Activated CD4-positive, alpha-beta T cell treated with anti-CD3 and anti-CD28 coated beads for 24 hours (primary cell): ENCODE data around the gene EFHD2.
"Not testable (repeated sequence)": the region's sequence is repeated elsewhere in the genome, so short reads cannot be mapped to it uniquely, and the experiment has no call there.

Experiments
- DNase-seq, 2 donors: peaks; one replicate each; pipeline ENCODE4 v3.0.0-alpha.2; 2020; ENCODE audit warnings: low read depth in 2 of 2

Gene EFHD2

GRCh38 chr1:15452866-15453571 lies 43.3 kb downstream of the EFHD2 start:
- no peak for DNase-seq

DNA sequence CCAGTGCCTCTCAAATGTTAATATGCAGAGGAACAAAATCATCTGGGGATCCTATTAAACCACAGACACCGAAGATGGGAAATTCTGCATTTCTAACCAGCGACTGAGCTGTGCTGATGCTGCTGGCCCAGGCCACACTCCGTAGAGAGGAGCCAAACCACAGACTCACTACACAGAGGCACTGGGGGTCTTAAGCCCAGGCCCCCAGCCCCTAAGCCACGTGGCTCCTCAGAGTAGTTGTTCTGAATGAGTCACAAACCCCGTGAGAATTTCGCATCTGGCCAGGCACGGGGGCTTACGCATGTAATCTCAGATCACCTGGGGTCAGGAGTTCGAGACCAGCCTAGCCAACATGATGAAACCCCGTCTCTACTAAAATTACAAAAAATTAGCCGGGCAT lies 44.0 kb downstream of the EFHD2 start:
- DNase-seq: no peak

GRCh38 chr1:15454256-15454655 lies 44.6 kb downstream of the EFHD2 start:
- DNase-seq: no peak

- DNase-seq: no peak
Measured at GRCh38 chr1:15455522-15455921, 45.8 kb downstream of the EFHD2 start.

DNA sequence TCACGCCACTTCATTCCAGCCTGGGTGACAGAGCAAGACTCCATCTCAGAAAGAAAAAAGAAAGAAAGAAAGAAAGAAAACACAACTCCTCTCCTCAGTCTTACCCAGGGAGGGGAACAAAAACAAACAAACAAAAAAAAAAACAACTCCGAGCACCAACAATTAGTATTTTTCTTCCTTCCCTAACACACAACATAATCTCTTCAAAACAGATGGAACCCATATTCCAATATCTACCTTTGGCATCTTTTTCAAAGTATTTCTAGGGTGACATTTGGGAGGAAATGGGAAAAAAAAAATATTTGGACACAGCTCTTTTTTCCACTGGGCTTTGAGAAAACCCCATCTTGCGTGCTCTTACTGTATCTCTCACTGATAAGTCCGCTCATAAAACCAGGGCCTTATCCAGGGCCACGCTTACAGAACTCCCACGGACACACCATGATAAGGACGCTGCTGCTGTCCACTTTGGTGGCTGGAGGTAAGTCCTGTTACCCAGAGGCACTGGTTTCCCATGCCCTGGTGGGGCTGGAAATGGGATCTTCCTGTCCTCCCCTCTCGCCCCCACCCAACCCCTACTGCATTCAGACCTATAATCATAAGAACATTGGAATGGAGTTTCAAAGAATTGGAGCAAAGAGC lies 46.7 kb downstream of the EFHD2 start, which contains the start of gene CELA2A:
TSS of gene CELA2A (plus strand) at position 420 of the 642 bp plus-strand sequence. CDS start at position 442, 22 bp downstream.
- no peak for DNase-seq

DNA sequence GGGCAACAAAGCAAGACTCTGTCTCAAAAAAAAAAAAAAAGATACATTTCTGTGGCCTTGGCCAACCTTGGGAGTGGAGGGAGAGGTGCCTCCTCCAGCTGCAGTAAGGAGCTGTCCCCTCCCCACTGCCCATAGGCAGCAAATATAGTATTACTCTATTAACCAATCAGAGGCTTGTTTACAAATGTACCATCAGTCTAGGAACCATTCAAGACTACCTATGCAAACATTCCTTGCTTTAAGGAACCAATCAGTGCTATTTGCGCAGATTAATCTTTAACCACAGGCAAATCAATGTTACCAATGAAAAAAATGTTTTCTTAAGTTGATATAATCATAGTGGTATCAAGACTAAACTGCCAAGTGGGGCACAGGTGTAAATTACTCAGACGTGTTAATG lies 47.9 kb downstream of the EFHD2 start:
- DNase-seq: no peak

DNA sequence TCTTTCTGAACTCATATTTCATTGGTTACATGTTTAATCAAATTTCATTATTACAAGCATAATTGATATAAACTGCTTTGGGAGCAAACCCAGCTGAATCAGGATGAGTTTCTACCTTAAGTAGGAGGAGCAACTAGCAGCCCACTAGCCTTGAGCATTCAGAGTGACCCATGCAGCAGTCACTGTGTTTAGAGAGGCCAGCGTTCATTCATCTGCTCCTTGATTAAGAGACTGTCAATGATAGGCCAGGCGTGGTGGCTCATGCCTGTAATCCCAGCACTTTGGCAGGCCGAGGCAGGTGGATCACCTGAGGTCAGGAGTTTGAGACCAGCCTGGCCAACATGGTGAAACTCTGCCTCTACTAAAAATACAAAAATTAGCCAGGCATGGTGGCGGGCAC lies 48.7 kb downstream of the EFHD2 start:
- not testable (repeated sequence) for DNase-seq

DNA sequence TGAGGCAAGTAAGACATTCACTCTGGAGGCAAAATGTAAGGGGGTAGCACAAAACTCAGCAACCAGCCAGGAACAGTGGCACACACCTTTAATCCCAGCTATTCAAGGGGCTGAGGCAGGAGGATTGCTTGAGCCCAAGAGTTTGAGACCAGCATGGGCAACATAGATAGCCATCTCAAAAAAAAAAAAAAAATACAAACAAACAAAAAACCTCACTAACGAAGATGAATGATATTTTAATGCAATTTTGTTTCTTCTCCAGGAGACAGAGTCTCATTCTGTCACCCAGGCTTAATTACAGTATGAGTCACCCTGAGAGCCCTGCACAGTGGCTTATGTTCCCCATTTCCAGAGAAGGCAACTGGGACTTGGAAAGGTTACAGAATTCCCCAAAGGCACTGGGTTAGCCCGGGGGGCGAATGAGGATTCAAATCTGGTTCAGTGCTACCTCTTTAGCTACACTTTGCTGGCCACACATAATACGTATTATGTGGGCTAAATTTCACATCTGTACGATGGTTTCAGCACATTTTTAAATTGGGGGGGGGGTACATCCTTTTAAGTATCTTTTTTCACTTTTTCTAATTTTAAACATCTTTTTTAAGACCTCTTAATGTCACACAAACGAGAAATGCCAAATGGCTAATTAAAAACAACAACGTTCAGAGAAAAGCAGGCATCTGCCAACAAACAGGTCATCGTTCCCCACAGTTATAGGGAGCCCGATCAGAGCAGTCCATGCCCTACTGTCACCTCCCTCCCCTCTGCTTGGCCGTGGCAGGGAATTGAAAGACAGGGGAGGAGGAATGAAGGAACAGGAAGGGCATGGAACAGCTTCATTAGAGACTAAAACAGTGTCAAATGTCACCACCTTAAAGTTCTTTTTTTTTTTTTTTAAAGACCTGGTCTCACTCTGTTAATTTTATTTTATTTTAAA lies 50.4 kb downstream of the EFHD2 start:
- DNase-seq: no peak

DNA sequence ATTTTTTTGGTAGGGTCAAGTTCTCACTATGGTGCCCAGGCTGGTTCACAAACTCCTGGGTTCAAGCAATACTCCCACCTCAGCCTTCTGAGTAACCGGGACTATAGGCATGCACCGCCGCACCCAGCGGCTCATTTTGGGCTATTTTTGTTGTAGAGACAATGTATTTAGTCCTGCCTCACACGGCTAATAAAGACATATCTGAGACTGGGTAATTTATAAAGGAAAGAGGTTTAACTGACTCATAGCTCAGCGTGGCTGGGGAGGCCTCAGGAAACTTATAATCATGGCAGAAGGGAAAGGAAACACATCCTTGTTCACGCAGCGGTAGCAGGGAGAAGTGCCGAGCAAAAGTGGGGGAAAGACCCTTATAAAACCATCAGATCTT lies 51.0 kb downstream of the EFHD2 start:
- no peak for DNase-seq

DNA sequence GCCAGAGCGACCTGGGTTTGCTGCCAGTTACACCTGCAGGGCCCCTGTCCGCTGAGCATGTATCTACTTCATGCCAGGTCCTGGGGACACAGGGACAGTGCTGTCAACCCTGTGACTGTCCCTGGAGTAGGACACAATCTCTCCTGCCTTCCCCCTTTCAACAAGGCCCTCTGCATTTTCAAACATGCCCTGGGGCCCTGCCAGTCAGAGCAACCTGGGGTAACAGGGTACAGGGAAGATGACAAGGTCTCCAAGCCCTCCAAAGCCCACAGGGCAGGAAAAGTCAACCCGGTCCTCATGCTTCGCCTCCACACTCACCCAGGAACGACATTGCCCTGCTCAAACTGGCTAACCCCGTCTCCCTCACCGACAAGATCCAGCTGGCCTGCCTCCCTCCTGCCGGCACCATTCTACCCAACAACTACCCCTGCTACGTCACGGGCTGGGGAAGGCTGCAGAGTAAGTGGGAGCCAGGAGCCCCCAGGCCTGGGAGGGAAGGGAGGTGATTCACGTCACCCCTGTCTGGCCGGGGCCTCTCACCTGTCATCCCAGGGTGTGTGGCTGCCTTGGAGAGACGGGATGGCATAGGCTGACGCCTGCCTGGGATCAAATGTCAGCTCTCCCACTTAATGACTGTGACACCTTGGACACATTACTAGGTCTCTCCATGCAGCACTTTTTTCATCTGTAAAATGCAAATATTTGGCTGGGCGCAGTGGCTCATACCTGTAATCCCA lies 53.5 kb downstream of the EFHD2 start:
- DNase-seq: not testable (repeated sequence)

- not testable (repeated sequence) for DNase-seq
Measured at GRCh38 chr1:15463926-15464322, 54.2 kb downstream of the EFHD2 start.

- no peak for DNase-seq
Measured at GRCh38 chr1:15465674-15466073, 56.0 kb downstream of the EFHD2 start.

- DNase-seq: not testable (repeated sequence)
Measured at GRCh38 chr1:15466955-15467625, 57.4 kb downstream of the EFHD2 start.

- DNase-seq: no peak
Measured at GRCh38 chr1:15468145-15468544, 58.5 kb downstream of the EFHD2 start.

- DNase-seq: no peak
Measured at GRCh38 chr1:15469361-15469760, 59.7 kb downstream of the EFHD2 start.

GRCh38 chr1:15469821-15470448 lies 60.2 kb downstream of the EFHD2 start:
- not testable (repeated sequence) for DNase-seq

DNA sequence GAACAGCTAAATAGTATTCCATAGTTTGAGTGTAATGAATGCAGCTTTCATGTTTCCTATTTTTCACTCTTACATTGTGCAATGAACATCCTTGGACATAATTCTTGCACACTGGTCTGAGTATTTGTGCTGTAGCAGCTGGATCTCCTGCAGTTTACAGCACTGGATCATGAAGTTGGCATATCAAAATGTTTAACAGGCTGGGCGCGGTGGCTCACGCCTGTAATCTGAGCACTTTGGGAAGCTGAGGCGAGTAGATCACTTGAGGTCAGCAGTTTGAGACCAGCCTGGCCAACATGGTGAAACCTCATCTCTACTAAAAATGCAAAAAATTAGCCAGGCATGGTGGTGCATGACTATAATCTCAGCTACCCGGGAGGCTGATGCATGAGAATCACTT lies 61.4 kb downstream of the EFHD2 start:
- DNase-seq: not testable (repeated sequence)

DNA sequence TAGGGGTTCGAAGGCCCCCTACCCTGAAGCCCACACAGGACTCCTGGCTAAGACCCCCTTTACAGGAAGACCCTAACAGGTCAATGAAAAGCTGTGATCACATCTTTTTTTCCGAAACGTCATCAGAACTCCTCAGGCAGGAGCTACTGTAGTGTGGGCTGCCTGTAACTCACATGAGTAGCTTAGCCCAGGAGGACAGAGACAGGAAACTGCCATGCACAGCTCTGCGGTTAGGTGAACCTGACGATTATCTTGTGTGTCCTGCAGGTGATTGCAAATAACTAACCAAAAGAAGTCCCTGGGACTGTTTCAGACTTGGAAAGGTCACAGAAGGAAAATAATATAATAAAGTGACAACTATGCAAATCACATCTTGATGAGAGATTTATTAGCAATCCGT lies 62.0 kb downstream of the EFHD2 start:
- not testable (repeated sequence) for DNase-seq

DNA sequence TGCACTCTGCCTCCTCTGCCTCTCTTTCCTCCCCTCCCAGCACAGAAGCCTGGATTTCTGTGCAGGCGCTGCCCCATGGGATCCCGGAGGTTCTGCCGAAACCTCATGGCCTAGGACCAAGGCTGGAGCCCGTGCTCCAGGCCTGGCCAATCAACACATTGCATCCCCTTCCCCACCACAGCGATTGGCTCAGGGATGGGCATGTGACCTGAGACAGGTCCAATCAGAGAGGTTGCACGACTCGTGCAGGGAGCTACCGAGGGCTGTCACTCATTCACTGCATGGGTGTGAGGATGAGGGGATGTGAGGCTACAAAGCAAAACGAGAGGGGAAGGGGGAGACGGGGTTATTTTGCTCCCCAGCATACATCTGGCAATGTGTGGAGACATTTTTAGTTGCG lies 62.9 kb downstream of the EFHD2 start:
- no peak for DNase-seq

DNA sequence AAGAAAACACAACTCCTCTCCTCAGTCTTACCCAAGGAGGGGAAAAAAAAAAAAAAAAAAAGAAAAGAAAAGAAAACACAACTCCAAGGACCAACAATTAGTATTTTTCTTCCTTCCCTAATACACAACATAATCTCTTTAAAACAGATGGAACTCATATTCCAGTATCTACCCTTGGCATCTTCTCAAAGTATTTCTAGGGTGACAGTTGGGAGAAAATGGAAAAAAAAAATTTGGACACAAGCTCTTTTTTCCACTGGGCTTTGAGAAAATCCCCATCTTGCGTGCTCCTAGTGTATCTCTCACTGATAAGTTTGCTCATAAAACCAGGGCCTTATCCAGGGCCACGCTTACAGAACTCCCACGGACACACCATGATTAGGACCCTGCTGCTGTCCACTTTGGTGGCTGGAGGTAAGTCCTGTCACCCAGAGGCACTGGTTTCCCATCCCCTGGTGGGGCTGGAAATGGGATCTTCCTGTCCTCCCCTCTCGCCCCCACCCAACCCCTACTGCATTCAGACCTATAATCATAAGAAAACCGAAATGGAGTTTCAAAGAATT lies 66.1 kb downstream of the EFHD2 start, which contains the start of gene CELA2B:
TSS of gene CELA2B (plus strand) at position 353 of the 563 bp plus-strand sequence. CDS start at position 375, 22 bp downstream.
- no peak for DNase-seq
